ENCODE measurements around the gene CHIA.

The CHIA gene

DNA sequence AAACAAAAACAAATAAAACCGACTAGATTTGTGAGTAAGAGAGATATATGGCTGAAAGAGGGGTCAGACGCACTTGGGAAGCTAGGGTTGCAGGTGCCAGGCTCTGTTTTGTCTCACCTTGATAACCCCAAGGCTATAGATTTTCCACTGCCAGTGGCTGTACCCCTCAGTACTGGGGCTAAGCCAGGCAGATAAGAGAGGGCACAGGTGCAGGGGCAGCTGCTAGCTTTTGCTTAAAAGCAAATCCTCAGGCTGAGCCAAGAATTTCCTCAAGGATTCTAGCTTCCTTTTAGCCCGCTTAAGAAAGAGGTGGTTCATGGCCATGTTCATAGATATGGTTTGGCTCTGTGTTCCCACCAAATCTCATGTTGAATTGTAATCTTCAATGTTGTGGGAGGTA, 79.0 kb downstream of the CHIA start:
- FAIRE-seq, result no peak
